NCI-H2107 (cell line): ENCODE results near the gene MAN2A1.

Experiments used
- DNase-seq: peaks from one replicate; lab custom pipeline; 2025; lab: John Stamatoyannopoulos, UW

MAN2A1 gene

DNA sequence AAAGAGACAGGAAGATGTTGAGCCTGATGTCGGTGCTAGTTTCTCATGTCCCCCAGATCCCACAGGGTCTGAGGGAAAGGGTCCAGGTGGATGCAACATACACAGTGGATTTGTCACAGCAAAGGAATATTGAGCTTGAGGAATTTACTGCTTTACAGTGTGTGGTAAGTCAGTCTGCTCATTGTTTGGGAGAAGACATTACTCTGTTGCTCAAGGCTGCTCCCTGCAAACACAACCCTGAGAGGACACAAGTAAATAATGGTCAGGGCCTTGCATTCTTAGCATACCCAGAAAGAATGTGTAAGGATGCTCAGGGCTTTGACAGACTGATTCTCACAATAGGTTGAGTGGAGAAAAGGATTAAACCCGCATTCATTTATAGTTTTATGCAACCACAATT, 7.3 kb upstream of the MAN2A1 start:
- no peak for DNase-seq

DNA sequence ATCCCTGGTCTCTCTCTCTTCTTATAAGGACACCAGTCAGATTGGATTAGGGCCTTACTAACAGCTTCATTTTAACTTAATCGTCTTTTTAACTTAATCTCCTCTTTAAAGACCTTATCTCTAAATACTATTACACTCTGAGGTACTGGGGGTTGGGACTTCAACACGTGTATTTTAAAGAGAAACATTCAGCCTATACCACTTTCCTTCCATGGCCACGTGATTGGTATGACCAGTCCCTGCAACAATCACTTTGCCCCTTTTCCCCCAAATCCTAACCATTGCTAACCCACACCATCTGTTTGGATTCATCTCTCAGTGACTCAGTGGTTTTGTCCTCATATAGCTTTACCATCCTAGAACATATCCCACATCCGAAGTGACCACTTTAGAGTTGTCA, 3.8 kb upstream of the MAN2A1 start:
- DNase-seq, result no peak

DNA sequence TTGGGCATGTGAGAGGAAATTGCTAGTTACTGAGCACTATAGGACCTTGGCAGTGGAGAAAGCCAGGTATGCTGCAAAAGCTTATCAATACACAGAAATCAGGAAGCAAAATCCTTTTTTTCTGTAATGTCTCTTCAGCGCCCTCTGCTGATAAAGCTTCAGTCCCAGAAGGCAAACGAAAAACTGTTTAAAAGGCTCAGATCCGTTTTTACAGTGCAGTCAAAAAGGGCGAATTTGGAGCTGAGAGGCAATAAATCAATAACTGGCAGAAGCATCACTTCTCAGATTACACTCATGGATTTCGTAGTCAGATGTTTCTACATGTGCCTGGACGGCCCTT, 1.1 kb upstream of the MAN2A1 start:
- DNase-seq, result peak; percentile 6

- peak; percentile 72 for DNase-seq
Measured at GRCh38 chr5:109688970-109689739, 572 bp upstream of the MAN2A1 start.

DNA sequence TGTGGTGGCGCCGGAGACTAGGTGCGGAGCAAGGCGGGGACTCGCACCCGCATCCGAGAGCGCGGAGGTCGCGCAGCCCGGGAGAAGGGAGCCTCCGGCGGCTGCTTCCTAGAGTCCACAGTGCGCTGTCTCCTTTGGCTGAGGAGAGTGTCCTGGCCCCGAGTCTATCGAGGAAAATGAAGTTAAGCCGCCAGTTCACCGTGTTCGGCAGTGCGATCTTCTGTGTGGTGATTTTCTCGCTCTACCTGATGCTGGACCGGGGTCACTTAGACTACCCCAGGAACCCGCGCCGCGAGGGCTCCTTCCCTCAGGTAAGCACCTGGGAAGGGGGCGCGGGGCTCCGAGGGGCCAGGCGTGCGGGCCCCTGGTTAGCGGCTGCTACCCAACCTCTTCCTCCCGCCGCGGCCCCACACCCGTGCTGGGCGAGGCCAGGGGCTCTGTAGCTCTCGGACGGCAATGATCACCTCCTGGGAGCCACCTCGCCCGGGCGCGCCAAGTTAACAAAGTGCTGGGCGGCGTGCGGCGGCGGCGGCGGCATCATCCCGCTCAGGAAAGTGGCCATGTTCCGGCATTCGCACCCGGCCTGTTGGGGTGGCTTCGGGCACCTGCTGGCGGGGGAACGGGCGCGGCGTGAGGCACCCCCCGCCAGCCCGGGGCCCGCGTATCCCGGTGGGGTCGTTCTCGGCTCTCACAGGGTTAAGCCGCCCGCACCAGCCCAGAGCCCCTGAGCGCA, 681 bp downstream of the MAN2A1 start:
- no peak for DNase-seq

DNA sequence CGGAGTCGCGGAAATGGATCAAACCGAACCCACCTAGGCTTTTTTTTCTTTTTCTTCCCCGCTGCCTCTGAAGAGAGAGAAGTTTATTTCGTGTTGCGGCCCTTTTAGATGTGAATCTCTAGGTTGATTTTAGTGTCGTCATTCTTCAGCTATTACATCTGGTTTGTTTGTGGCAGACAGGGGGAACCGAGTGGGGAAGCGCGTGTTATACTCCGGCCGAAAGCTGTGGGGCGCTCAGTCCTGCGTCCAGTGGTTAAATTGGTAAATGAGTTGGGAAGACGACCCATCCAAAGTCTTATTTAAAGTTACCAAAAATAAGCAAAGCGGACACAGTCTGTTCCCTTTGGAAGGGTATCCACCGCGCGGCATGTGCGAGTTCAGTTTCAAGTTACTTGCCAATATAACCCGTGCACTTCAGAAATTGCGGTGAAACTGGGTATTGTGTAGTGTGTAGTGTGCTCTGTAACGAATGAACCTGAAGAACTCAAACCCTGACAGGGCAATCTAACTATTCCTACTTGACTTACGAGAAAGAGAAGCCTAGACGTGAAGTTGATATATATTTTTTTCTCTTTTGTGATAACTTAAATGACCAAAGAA, 1.3 kb downstream of the MAN2A1 start:
- DNase-seq, result no peak

GRCh38 chr5:109691996-109692395, 2.3 kb downstream of the MAN2A1 start:
- DNase-seq, result no peak

GRCh38 chr5:109692852-109693251, 3.1 kb downstream of the MAN2A1 start:
- no peak for DNase-seq

DNA sequence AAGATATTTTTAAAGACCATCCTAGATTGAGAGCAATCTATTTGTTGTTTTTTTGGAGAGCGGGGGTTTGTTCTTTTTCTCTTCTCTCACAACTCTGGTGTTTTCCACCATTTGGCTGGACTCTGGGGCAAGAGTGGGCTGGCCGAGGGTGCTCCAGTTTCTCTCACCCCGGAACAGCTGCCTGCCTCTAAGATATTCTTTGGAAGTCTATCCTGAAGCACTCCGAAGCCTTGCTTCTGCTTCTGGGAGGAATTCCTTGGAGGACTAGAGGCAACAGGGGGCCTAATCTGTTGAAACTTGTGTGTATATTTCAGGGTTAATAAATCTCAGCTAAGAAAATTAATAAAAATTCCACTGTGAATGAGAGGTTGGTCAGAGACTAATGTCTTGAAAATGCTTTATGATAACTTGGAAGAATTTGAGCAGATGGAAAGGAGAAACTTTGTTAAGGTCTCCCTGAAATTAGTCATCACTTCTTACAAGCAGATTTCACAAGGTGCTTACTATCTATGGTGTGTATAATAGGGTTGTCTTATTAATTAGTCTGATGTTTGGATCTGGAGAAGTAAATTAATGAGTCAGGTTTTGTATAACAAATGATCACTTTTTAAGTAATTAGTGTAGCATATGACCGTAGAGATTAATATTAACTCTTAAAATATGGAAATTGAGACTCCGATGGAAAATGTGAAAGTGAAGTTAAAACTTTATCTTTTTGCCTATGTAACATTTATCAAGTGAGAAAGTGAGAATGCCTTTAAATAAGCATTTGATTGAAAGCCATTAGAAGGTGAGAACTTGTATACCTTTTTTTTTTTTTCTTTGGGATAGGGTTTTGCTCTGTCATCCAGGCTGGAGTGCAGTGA, 4.0 kb downstream of the MAN2A1 start:
- DNase-seq, result no peak

- no peak for DNase-seq
Measured at GRCh38 chr5:109694451-109694891, 4.7 kb downstream of the MAN2A1 start.

GRCh38 chr5:109695005-109695926, 5.5 kb downstream of the MAN2A1 start:
- DNase-seq, result no peak

DNA sequence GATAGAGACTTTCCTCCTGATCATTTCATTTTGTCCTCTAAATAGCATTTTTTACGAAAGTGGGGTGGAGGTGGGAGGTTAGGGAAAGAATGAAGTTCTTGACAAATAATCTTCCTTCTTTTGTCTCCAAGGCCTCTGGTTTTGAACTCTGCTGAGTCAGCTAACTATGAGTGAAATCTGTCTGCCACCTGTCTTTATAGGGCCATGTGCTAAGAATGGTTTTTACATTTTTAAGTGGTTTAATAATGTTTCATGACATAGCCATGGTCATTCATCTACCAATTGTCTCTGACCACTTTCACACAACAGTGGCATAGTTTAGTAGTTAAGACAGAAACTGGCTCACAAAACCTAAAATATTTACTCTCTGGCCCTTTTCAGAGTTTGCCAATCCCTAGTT, 7.6 kb downstream of the MAN2A1 start:
- DNase-seq, result no peak

GRCh38 chr5:109700516-109701153, 10.9 kb downstream of the MAN2A1 start:
- DNase-seq, result no peak

DNA sequence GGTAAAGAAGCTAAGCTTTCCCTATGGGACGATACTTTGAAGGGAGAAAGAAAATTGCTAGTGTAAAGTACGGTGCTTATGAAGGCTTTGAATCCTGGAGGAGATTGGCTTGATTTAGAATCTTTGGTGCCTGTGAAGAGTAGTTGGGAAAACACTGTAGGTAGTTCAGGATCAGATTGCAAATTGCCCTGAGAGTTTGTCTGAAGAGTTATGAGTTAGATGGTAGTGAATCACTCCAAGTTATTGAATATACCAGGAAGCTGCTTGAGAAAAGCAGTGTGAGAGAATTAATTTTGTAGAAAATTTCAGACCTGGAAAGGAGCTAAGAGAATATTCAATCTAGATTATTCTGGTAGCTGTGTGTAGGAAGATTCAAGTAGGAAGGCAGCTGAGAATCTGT, 11.5 kb downstream of the MAN2A1 start:
- DNase-seq, result no peak

DNA sequence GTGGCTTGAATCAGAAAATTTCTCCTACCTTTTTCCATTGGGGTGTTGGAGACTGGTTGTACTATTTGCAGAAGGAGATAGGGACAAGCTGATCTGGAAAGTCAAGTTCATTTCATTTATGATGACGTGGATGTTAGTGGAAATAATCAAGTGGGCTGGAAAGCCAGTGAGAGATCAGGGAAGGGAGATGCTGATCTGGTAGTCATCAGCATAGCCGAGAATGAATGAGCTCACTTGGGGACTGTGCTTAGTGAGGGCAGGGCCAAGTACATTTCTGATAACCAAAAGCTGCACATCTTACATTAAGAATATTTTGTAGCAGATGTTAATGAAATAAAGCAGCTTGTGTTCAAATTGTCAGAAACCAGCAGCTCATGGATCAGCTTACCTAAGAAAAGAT, 12.1 kb downstream of the MAN2A1 start:
- DNase-seq, result no peak

- DNase-seq, result no peak
Measured at GRCh38 chr5:109703166-109703565, 13.4 kb downstream of the MAN2A1 start.

DNA sequence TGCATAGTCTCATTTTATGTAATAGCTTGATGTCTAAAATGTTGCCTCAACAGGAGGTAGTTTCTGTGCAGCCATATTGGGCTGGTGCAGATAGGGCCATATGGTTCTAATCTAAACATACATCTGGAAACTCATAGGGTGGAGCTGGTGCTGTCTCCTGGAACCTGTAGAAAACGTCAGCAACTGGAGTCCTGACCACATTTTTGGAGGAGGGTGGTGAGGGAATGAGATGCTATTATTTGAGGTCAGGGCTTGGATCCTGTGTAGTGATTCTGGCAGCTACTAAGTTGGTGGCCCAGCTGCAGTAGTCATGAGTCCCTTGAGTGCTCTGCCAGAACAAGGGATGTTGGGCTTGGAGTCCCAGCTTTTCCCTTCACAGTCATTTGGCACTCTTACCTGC, 14.1 kb downstream of the MAN2A1 start:
- DNase-seq, result no peak

GRCh38 chr5:109704282-109704952, 14.7 kb downstream of the MAN2A1 start:
- no peak for DNase-seq

DNA sequence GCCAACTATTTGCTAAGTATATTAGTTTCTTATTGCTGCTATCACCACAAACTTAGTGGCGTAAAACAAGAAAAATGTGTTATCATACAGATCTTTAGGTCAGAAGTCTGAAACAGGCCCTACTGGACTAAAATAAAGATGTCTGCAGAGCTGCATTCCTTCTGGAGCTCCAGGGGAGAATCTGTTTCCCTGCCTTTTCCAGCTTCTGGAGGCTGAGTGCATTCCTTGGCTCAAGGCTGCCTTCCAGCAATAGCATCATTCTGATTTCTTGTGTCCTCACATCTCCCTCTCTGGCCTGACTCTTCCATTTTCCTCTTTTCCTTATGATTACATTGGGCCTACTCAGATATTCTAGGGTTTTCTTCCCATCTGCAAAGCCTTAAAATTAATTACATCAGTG, 15.9 kb downstream of the MAN2A1 start:
- no peak for DNase-seq

DNA sequence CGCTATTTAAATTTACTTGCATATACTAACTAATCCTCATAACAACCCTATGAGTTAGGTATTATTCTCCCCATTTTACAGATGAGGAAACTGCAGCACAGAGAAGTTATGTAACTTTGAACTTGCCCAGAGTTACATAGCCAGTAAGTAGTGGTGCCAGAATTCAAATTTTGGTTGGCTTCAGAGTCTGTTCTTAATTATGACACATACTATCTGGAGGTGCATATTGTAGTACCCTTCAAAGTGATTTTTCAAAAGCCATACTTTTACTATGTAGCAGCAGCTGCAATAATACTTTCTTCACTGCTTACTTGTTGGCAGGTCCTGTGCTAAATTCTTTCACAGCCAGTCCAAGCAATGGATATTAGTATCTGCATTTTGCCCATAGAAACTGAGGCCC, 16.4 kb downstream of the MAN2A1 start:
- DNase-seq, result no peak
